G401.6 (cell line): ENCODE results near the gene CPNE1.

Source experiments
- FAIRE-seq: peaks from 2 replicates; lab custom pipeline; 2012; peaks lifted over from hg19 to GRCh38; lab: Jason Lieb, UNC

Gene CPNE1

GRCh38 chr20:35619196-35620095, 45.3 kb downstream of the CPNE1 start:
- peak; percentile 96 for FAIRE-seq

GRCh38 chr20:35618263-35619131, 46.2 kb downstream of the CPNE1 start:
- FAIRE-seq, result no peak

DNA sequence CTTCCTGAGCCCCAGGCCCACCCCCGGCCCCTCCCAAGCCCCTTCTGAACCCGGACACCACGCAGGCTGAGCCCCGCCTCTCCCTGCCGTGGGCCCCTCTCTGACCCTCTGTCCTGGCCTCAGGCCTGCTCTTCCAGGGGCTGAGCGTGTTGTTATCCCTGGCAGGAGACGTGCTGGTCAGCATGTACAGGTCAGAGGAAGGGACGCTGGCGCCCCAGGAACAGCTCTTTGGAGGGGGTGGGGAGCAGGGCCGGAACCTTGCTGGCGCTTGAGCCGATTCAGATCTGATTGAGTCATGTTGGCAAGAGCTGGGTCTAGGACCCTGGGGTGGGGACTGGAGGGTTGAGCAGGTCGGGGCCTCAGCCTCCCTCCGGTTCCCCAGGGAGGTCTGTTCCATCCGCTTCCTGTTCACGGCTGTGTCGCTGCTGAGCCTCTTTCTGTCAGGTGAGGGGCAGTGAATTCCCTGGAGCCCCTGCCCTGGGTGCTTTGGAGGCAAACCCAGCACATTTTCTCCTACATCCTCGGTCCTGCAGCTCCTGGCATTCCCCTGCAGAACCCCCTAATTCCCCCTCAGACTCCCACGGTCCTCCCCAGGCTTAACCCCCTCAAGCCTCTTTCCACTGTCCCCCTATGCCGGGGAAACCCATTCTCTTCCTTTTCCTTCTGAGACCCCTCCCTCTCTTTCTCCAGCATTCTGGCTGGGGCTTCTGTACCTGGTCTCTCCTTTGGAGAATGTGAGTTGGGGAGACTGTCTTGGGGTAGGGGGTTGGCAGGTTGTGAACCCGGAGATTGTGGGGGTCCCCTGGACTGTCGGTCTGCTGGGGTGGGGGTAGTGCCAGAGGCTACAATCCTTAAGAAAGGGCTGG, 47.1 kb downstream of the CPNE1 start:
- FAIRE-seq, result no peak

GRCh38 chr20:35616465-35617396, 48.0 kb downstream of the CPNE1 start:
- FAIRE-seq, result peak; percentile 92

DNA sequence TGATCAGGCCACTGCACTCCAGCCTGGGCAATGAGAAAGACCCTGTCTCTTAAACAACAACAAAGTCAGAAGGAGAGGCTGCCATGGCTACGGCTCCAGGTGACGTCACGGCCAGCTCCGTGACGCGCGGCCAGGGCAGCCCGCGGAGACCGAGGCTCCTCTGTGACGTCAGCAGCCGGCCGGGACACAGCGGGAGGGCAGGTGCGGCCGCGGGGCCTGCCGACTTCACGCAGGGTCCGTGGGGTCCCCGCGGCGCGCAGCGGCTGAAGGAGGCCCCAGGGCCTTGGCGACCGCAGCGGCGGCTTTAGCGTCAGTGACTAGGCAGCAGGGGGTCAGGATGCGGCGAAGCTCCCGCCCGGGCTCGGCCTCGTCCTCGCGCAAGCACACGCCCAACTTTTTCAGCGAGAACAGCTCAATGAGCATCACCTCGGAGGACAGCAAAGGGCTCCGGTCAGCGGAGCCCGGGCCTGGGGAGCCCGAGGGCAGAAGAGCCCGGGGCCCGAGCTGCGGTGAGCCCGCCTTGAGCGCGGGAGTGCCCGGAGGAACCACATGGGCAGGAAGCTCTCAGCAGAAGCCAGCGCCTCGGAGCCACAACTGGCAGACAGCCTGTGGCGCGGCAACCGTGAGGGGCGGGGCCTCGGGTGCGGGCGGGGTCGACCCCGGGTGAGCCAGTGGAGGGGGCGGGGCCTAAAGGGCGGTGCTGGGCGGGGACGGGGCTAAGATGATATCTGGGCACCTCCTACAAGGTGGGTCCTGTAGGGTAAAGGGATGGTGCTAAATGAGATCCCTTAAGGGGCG, 48.8 kb downstream of the CPNE1 start, which contains the start of gene SPAG4:
SPAG4 (plus strand) TSS at position 163 of the 798 bp plus-strand sequence; CDS start at position 338, 175 bp downstream.
- peak; percentile 97 for FAIRE-seq

GRCh38 chr20:35611482-35611881, 53.2 kb downstream of the CPNE1 start:
- FAIRE-seq, result no peak

- FAIRE-seq, result no peak
Measured at GRCh38 chr20:35610833-35611427, 53.8 kb downstream of the CPNE1 start.

GRCh38 chr20:35607003-35607735, 57.5 kb downstream of the CPNE1 start:
- FAIRE-seq, result no peak

- FAIRE-seq, result no peak
Measured at GRCh38 chr20:35606127-35606526, 58.6 kb downstream of the CPNE1 start.

DNA sequence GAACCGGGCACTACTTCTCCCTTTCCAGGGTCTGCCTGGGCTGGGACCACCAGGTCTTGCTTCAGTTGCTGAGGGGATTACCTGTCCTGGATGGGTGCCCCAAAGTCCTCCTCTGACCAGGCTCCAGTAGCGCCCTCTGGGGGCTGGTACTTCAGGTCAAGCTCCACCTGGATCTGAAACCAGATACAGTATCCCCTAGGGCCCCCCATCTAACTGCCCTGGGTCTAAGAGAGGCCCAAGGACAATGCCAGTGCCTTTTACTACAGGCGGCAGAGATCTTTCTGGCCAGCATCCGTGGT, 60.3 kb downstream of the CPNE1 start:
- FAIRE-seq, result no peak

- no peak for FAIRE-seq
Measured at GRCh38 chr20:35603695-35604448, 60.8 kb downstream of the CPNE1 start.

- FAIRE-seq, result no peak
Measured at GRCh38 chr20:35602851-35603495, 61.7 kb downstream of the CPNE1 start.

DNA sequence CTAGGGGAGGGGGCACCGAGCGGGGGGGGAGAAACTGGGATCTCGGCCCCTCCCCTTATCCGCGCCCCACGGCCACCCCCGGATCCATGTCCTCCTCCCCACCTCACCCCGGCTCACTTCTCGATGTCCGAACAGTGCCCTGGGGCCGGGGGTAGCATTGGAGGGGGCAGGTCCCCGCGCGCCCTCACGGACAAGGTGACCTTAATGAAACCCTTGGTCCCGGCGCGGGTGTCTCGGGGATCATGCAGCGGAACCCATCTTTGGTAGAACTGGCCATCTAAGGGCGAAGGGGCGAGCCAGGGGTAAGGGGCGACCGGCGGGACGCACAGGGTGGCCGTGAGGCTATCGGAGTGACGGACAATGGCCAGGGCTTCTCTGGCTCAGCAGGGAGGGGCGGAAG, 62.7 kb downstream of the CPNE1 start:
- FAIRE-seq, result no peak

DNA sequence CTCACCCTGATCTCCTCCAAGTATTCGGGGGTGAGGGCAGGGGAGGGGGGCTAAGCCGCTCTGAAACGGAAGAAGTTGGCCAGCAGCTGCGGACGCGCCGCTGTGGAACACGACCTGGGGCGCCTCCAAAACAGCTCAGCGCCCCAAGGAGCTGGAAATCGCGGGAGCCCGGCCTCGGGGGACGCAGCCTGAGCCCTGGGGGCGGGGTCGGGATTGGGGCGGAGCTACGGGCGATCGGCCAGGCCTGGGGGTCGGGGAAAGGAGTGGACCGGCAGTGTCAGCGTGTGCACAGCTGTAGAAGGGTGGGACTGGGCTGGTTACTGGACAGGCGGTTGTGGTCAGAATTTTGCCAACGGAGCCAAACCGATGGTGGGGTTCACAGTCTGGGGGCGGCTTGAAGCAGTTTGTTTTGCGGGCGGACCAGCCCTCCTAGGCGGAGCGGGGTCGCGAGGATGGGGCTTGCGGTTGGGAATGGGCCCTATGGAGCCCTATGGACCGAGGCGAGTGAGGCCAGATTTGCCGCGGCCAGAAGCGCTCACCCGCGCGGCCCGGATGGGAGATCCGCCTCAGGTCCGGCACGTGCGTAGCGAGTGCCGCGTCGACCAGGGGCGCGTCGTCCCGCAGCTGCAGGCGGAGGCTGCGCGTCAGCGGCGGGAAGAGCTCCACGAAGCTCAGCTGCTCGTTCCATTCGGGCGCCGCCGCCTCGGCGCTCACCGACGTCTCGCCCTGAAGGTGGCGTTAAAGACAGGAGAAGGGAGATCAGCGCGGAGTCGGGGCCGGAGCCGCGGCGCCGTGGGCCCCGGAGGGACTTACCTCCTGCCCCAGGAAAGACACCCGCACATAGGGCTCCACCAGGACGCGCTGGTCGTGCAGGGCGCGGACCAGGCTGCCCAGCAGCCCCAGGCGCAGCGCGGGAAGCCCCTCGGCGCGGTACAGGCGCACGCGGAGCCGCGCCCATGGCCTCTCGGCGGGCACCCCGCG, 63.4 kb downstream of the CPNE1 start:
- no peak for FAIRE-seq

- FAIRE-seq, result no peak
Measured at GRCh38 chr20:35600176-35600992, 64.3 kb downstream of the CPNE1 start.

GRCh38 chr20:35599776-35600120, 65.0 kb downstream of the CPNE1 start:
- no peak for FAIRE-seq
